Tongue (tissue), 2 donors: ENCODE measurements around the gene DENND4A. TPM values are rescaled to one million over a fixed set of nuclear protein-coding genes. Genes with fewer than 3 reads are reported as not detected.
"Not testable (repeated sequence)": the region's sequence is repeated elsewhere in the genome, so short reads cannot be mapped to it uniquely, and the experiment has no call there.

Experiments
- DNase-seq: peaks from one replicate; pipeline ENCODE4 v3.0.0-alpha.2; 2015
- total RNA-seq: library from RNA; depleted of rRNA; stranded (reverse); fragments of >200 nt; gene quantifications from one replicate; pipeline ENCODE4 v1.2.3, GENCODE V29; 2014

Gene DENND4A
- total RNA-seq, 1 donor from 2014 or later = 58.4 TPM

DNA sequence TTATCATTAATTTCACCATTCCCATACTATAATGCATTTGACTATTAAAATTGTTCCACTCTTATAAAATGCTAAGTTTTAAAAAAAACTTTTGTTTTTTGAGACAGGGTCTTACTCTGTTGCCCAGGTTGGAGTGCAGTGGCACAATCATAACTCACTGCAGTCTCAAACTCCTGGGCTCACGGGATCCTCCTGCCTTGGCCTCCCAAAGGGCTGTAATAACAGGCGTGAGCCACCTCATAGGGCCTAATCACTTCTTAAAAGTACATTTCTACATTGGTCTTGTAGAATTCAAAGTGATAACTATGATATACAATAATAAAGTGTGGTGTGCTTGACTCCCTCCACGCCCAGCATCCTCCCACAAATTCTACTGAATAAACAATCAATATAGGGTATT, 3.0 kb downstream of the DENND4A start:
- DNase-seq = no peak

DNA sequence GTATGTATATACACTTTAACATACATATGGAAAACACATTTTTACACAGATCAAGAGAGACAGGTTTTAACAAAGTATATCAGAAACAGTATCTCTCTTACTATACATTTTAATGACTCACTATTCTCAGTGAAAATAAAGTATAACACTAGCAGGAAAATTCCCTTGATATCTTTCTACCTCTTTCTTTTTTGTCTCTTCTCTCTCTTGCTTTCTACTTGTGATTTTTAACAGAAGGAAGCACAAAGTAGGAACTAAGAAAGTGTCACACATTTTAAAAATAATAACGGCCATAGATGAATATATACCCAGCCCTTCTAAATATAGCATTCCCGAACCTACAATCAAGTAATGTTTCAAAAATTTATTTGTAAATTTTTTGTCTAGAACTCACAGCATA, 4.8 kb downstream of the DENND4A start:
- no peak for DNase-seq

- no peak for DNase-seq
Observed at GRCh38 chr15:65785151-65785550, 6.9 kb downstream of the DENND4A start.

DNA sequence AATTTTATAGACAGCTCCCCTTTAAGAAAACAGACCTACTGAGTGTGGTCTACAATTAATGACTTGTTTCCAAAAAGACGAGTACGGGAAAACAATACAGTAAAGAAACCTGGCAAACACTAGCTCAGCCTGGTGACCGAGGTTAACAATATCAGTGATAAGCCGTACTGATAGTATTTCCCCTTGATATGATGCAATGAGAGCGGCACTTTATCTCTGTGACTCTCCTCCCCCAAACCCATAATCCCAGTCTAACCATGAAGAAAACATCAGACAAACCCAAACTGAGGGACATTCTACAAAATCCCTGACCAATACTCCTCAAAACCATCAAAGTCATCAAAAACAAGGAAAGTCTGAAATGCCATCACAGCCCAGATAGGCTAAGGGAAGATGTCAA, 8.2 kb downstream of the DENND4A start:
- no peak for DNase-seq

GRCh38 chr15:65782096-65782495, 10.0 kb downstream of the DENND4A start:
- DNase-seq = no peak

GRCh38 chr15:65778701-65779100, 13.4 kb downstream of the DENND4A start:
- not testable (repeated sequence) for DNase-seq

GRCh38 chr15:65778269-65778668, 13.8 kb downstream of the DENND4A start:
- DNase-seq = no peak

- no peak for DNase-seq
Observed at GRCh38 chr15:65777843-65778242, 14.2 kb downstream of the DENND4A start.

DNA sequence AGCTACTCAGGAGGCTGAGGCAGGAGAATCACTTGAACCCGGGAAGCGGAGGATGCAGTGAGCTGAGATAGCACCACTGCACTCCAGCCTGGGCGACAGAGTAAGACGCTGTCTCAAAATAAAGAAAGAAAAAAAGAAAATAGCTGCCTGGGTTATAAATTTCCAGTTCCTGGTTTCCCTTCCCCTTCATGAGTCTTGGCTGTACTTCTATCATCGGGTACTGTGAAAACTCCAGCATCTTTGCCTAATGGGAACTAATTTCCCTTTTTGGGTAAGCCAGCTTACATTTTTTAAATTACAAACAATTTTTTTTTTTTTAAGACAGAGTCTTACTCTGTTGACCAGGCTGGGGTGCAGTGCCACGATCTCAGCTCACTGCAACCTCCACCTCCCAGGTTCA, 15.0 kb downstream of the DENND4A start:
- DNase-seq = no peak

DNA sequence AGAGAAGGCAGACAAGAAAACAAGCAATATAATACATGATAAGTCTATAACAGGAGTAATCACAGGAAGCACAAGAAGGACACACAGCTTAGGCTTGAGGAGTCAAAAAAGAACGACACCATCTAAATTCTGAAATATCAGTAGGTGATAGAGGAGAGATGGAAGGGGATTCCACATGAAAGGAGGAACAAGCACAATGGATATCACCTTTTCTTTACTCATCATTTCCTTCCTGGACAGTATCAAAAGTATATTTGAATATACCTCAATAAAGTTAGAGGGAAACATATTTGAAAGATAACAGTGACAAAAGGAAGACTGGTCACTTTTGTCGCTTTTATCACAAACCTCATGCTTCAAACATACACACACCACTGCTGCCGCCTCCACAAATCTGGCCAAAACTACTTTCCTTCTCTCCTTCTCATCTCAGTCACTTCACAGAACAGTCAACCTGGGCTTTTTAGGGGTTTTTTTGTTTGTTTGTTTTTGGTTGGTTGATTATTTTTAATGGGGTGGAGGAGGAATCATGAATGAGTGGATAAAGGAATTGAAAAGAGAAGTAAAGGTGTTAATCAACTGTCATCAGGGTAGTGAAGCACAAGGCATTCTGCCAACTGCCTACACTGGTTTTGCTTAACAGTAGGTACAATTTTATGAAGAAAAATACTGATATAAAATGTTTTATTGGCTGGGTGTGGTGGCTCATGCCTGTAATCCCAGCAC, 18.5 kb downstream of the DENND4A start:
- no peak for DNase-seq

- DNase-seq = no peak
Observed at GRCh38 chr15:65772930-65773329, 19.2 kb downstream of the DENND4A start.

- DNase-seq = no peak
Observed at GRCh38 chr15:65771870-65772269, 20.2 kb downstream of the DENND4A start.

- DNase-seq = no peak
Observed at GRCh38 chr15:65769482-65769881, 22.6 kb downstream of the DENND4A start.

DNA sequence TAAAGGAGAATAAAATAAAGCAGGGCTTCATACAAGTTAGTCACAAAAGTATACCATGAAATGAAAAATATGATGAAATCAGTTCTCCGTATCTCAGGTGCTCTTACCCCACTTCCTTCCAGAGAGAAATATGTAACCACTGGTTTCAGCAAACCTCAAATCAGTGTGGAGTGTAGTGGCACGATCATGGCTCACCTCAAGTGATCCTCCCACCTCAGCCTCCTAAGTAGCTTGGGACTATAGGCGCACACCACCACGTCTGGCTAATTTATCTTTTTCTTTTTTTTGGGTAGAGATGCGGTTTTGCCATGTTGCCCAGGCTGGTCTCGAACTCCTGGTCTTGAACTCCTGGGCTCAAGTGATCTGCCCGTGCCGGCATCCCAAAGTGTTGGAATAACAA, 24.2 kb downstream of the DENND4A start:
- DNase-seq = no peak

- DNase-seq = no peak
Observed at GRCh38 chr15:65767264-65767595, 24.9 kb downstream of the DENND4A start.

DNA sequence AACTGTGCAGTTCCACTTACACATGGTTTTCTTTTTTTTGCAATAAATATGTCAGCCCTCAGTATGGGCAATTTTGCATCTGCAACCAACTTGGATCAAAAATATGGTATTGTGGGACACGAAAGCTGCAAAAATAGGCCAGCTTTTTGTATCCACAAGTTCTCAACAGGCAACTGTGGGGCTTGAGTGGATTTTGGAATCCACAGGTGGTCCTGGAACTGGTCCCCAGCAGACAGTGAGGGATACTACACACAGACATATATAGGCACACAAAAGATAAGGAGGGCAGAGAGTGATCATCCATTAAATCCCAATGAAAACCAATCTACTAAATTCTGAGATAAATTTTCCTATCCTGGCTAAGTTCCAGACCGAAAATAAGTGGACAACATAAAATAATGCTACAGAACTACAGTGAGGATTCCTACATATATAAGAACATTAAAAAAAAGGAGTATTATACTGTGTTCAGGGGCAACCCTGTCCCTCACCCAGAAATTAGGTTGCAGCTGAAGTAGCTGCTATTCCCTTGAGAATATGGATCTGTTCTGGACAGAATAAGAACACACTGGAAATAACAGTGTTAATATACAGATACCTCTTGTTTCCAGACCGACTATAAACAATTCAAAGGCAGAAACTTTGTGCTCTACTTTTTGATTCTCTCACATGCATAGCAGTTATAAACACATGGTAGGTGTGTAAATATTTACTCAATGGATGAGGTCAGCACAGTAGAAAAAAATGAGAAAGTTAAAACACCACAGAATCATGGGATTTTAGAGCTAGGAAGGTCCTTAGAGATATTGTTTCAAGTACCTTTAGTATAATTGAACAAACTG, 25.4 kb downstream of the DENND4A start:
- peak; percentile 16 for DNase-seq

DNA sequence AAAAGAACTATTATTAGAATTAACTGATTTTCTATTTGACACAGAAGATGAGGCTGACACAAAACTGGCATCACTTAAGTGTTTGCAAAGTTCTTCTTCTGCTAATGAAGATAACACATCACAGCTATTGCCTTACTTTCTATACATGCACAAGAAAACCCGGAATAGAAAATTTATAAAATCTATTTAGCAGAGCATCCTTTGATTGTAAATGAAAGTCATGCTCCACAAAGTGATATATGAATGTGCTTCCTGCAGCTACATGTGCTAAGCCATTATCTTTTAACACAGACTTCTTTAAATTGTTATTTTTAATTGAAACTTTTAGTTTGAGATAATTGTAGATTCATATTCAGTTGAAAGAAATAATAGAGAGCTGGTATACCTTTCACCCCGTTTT, 27.0 kb downstream of the DENND4A start:
- no peak for DNase-seq

DNA sequence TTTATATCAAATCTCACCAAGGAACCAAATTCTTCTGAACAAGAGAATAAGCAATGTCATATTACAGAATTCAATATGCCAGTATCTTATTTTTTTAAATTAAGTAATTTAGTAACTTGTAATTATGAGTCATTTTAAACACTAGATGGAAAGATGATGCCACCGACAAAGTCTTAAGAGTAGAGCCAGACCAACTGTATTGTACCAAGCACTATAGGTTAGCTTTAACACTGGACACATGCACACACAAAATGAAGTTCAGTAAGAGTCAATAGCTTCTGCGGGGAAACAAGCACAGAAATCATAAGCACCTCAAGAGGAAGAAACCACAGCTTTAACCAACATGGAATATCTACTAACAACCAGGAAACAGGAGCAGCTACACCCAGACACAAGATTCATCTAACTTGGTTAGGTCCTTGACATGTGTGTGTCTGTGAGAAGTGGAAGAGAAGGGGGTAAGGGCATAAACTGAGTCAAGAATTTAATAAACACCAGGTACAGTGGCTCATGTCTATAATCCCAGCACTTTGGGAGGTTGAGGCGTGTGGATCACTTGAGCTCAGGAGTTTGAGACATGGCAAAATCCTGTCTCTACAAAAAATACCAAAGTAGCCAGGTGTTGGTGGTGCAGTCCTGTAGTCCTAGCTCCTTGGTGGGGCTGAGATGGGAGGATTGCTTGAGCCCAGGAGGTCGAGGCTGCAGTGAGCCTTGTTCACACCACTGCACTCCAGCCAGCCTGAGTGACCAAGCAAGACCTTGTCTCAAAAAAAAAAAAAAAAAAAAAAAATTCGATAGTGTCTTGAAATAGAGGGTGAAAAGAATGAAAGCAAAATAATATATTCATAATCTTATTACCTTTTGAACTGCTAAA, 28.9 kb downstream of the DENND4A start:
- DNase-seq = no peak

- no peak for DNase-seq
Observed at GRCh38 chr15:65762399-65762798, 29.7 kb downstream of the DENND4A start.

- no peak for DNase-seq
Observed at GRCh38 chr15:65761210-65761926, 30.7 kb downstream of the DENND4A start.

GRCh38 chr15:65759441-65759840, 32.7 kb downstream of the DENND4A start:
- no peak for DNase-seq

- no peak for DNase-seq
Observed at GRCh38 chr15:65758242-65758641, 33.9 kb downstream of the DENND4A start.
